Glomerular visceral epithelial cell (primary cell): ENCODE data around the gene SLC22A2.

ENCODE experiments used
- DNase-seq: peaks from one replicate; pipeline ENCODE4 v3.0.0-alpha.2; 2016; ENCODE audit errors: extremely low spot score

Gene SLC22A2

GRCh38 chr6:160207618-160208017, 51.0 kb downstream of the SLC22A2 start:
- DNase-seq: no peak

GRCh38 chr6:160204710-160205109, 53.9 kb downstream of the SLC22A2 start:
- no peak for DNase-seq

- DNase-seq: no peak
Measured at GRCh38 chr6:160203953-160204352, 54.7 kb downstream of the SLC22A2 start.

GRCh38 chr6:160203522-160203921, 55.1 kb downstream of the SLC22A2 start:
- DNase-seq: no peak

- DNase-seq: no peak
Measured at GRCh38 chr6:160203076-160203475, 55.5 kb downstream of the SLC22A2 start.

GRCh38 chr6:160202411-160202810, 56.2 kb downstream of the SLC22A2 start:
- peak; percentile 62 for DNase-seq

GRCh38 chr6:160201061-160201460, 57.6 kb downstream of the SLC22A2 start:
- DNase-seq: no peak

- peak; percentile 58 for DNase-seq
Measured at GRCh38 chr6:160198606-160199211, 59.9 kb downstream of the SLC22A2 start.

GRCh38 chr6:160197662-160198061, 61.0 kb downstream of the SLC22A2 start:
- no peak for DNase-seq

- DNase-seq: no peak
Measured at GRCh38 chr6:160194808-160195207, 63.8 kb downstream of the SLC22A2 start.

- no peak for DNase-seq
Measured at GRCh38 chr6:160192840-160193239, 65.8 kb downstream of the SLC22A2 start.

GRCh38 chr6:160190973-160191372, 67.6 kb downstream of the SLC22A2 start:
- DNase-seq: no peak

GRCh38 chr6:160190081-160190480, 68.5 kb downstream of the SLC22A2 start:
- DNase-seq: no peak

GRCh38 chr6:160188773-160189172, 69.8 kb downstream of the SLC22A2 start:
- peak; percentile 40 for DNase-seq

GRCh38 chr6:160180706-160181105, 77.9 kb downstream of the SLC22A2 start:
- DNase-seq: no peak

GRCh38 chr6:160178271-160178670, 80.3 kb downstream of the SLC22A2 start:
- DNase-seq: no peak

GRCh38 chr6:160177220-160177619, 81.4 kb downstream of the SLC22A2 start:
- peak; percentile 45 for DNase-seq

GRCh38 chr6:160174681-160175080, 83.9 kb downstream of the SLC22A2 start:
- peak; percentile 36 for DNase-seq

GRCh38 chr6:160173806-160174527, 84.7 kb downstream of the SLC22A2 start:
- no peak for DNase-seq

- no peak for DNase-seq
Measured at GRCh38 chr6:160172704-160173103, 85.9 kb downstream of the SLC22A2 start.

- DNase-seq: no peak
Measured at GRCh38 chr6:160170018-160170680, 88.5 kb downstream of the SLC22A2 start.

- peak; percentile 54 for DNase-seq
Measured at GRCh38 chr6:160167604-160168399, 90.8 kb downstream of the SLC22A2 start.
